HG03354 (cell line): Measurements from ENCODE around the gene SLC7A7.
"Not testable (repeated sequence)": the region's sequence is repeated elsewhere in the genome, so short reads cannot be mapped to it uniquely, and the experiment has no call there.

Experiments
- ATAC-seq: cut with Tn5 transposase; IDR thresholded peaks from one replicate; pipeline ENCODE4 v1.9.1; 2021; ENCODE audit warnings: mild to moderate bottlenecking; ENCODE audit not compliant: unreplicated experiment, poor library complexity, severe bottlenecking

SLC7A7 gene

DNA sequence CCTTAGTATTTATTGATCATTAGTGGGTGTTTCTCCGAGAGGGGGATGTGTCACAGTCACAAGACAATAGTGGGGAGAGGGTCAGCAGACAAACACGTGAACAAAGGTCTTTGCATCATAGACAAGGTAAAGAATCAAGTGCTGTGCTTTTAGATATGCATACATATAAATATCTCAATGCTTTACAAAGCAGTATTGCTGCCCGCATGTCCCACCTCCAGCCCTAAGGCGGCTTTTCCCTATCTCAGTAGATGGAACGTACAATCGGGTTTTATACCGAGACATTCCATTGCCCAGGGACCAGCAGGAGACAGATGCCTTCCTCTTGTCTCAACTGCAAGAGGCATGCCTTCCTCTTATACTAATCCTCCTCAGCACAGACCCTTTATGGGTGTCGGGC is 90.4 kb downstream of the SLC7A7 start:
- ATAC-seq, result not testable (repeated sequence)

DNA sequence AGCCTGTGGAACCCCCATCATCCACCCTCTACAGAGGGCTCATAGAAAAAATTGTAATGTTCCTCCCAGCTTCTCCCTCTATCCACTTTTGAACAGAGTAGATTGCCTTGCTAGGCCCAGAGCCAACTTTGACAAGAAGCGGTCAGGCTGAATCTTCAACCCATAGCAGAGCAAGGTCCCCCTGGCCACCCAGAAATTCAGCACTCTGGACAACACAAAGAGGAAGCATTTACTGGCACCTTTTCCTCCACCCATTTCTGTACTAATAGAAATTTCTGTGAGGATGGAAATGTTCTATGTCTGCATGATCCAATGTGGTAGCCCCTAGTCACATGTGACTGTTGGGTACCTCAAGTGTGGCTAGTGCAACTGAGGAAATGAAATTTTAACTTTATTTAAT is 91.4 kb downstream of the SLC7A7 start:
- no peak for ATAC-seq
